PC-3 (cell line): ENCODE data around the gene PTPRN2.

Experiments used
- CTCF ChIP-seq: fragments of 300-600 bp; sonication (generic); conservative IDR thresholded peaks from 2 replicates; pipeline ENCODE4 v1.5.1; 2017; ENCODE audit warnings: antibody characterized with exemption, low read depth, mild to moderate bottlenecking, low read length
- EZH2 ChIP-seq: fragments of 300-600 bp; sonication (generic); IDR thresholded peaks from one replicate; pipeline ENCODE4 v1.6.1; 2017; ENCODE audit warnings: antibody characterized with exemption, mild to moderate bottlenecking, low read length; ENCODE audit not compliant: unreplicated experiment

GRCh38 chr7:158311791-158312190 is 275.8 kb downstream of the PTPRN2 start:
- TF ChIP-seq CTCF (no peak), EZH2 (no peak)
